A204.1 (cell line): ENCODE measurements around the gene CLDND2.

Source experiments
- FAIRE-seq: peaks from 2 replicates; lab custom pipeline; 2012; peaks lifted over from hg19 to GRCh38; lab: Jason Lieb, UNC

CLDND2 gene

DNA sequence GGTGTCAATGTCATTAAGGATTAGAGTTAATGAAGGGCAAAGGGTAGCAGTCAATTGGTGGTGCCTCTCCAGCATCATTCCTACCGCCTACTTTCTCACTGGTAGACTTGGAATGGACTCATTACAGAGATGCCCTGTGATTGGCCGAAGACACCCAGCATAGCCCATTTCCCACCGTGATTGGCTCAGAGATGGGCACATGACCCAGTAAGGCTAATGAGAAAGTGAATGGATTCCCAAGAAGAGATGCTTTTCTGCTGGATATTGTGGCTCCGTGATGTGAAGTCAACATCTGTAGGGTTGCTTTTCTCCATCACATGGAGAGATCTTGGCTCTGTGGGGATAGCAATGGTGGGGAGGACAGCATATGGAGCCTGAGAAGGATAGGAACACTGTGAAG is 38.4 kb downstream of the CLDND2 start:
- FAIRE-seq, result no peak

DNA sequence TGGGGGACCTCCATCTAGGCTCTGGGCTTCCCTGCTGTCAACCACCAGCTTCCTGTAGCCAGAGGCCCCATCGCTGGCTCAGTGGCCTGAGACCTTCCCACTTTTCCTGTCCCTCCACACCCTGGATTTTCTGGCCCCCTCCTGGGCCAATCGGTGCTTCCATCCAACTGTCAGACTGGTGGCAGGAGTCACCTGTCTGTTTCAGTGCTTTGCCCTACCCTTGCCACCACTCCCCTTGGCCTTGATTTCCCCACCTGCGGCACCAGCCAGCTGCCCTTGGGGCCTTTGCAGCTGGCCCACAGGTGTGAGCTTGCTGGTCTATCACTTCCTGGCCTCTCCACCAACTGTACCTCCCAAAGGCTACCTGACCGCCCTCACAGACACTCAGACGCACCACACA is 39.4 kb downstream of the CLDND2 start:
- FAIRE-seq, result no peak

DNA sequence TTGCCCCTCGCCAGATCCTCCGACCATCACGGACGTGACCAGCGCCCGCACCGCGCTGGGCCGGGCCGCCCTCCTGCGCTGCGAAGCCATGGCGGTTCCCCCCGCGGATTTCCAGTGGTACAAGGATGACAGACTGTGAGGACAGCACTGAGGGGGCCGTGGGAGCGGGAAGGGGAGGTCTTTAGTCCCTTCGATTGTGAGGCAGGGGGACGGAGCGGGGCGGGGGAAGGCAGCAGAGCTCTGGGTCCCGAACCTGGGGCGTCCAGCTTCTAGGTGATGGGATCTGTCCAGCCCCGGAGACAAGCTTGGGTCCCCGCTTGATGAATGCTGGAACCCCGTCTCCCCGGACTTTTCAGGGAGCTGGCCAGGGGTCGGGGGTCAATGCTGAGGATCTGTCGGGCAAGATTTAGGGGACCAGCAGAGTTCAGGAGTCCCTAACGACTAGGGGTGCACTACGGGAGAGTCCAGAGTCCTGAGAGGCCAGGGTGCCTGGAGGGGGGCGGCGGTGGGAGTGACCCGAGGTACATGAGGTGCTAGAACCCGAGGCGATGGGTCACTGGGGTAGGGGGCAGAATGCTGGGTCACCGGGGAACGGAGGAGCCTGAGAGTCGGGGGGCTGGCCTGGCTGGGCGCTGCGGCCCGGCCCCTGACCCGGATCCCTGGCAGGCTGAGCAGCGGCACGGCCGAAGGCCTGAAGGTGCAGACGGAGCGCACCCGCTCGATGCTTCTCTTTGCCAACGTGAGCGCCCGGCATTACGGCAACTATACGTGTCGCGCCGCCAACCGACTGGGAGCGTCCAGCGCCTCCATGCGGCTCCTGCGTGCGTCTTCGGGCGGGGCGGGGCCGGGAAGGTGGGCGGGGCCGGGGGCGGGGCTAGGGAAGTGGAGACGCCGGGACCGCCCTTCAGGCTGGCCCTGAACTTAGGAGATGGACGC is 41.5 kb downstream of the CLDND2 start:
- FAIRE-seq, result no peak

DNA sequence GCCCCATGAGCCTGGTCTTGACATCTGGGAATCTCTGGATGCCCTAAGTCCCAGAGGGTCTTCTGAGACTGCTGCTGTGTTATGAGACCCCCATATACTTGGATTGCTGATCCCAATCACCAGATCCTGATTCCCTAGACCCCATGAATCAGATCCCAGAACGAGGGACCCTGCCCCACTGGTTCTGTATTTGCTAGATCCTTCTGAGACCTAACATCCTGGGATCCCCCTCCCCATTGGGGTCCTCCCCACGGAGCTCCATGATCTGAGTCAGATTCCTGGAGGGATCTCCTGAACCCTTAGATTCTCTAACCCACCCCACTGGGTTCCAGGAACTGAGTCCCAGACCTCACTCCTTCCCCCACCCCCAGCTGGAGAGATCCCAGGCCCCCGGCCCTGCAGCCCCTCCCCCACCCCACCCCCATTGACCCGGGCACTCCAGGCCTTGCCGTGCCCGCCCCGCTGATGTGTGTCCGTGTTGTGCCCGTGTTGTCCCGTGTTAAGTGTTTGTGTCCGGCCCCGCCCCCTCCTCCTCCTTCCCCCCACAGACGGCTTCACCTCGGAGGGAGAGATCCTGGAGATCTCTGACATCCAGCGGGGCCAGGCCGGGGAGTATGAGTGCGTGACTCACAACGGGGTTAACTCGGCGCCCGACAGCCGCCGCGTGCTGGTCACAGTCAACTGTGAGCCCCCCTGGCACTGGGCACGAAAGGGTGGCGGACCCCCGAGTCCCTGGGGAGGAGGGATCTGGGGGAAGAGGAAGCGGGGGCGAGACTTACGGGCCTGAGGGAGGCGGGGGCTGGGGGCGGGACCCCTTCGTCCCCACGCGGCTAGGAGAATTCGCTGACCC is 42.4 kb downstream of the CLDND2 start:
- FAIRE-seq, result no peak

DNA sequence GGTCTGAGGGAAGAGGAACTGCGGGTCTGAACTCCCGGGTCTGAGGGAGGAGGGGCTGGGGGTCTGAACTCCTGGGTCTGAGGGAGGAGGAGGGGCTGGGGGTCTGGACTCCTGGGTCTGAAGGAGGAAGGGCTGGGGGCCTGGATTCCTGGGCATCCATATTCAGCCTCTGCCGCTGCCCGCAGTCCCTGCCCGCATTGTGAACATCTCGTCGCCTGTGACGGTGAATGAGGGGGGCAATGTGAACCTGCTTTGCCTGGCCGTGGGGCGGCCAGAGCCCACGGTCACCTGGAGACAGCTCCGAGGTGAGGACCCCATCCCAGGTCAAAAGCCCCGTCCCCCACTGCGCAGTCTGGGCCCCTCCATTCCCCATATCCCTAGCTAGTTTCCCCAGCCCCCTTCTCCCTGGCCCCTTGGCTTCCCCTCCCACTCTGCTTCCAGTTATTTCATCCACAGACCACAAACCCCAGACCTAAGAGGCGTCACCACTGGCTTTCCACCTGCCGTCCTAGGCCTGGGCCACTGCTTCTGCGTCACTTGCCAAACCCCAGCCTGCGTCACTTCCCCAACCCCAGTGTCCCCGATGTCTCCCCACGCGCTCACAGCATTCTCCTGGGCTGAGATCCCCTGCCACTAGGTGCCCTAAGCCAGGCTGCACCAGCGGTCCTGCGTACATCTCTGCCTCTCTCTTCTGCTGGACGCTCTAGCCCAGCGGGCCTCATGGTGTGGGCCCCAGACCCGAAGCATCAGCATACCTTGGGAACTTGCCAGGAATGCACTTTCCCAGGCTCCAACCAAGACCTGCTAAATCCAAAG is 43.4 kb downstream of the CLDND2 start:
- no peak for FAIRE-seq

DNA sequence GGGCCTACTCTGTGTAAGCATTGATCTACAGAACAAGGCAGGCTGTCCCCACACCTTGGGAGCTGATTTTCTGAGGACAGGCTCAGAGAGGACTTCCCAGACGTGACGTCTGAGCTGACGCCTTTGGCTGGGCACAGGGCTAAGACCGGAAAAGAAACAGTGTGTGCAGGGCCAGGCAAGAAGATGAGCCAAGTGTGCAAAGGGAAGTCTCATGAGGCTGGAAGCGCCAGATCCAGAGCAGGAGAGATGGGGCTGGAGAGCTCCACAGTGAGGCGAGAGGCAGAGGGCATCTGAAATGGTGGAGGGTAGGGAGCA is 44.7 kb downstream of the CLDND2 start:
- FAIRE-seq, result no peak

DNA sequence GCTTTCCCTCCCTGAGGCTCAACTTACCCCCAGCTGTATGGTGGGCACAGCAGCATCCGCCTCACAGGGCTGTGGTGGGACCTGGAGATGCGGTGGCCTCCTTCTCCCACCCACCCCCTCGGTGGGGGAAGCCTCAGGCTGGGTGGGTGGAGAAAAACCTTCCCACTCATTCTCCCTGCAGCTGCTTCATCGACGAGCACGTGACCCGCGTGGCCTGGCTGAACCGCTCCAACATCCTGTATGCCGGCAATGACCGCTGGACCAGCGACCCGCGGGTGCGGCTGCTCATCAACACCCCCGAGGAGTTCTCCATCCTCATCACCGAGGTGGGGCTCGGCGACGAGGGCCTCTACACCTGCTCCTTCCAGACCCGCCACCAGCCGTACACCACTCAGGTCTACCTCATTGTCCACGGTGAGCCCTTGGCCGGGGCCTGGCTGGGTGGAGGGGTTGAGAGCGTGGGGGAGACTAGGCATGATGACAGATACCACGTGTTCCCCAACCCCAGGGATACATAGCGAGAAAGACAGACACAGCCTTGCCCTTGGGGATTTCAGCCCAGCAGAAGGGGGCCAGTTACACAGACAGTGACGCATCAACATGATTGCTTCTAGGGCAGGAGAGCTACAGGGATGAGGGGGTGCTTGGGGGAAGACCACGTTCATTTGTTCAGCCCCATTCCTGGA is 45.2 kb downstream of the CLDND2 start:
- FAIRE-seq, result no peak

DNA sequence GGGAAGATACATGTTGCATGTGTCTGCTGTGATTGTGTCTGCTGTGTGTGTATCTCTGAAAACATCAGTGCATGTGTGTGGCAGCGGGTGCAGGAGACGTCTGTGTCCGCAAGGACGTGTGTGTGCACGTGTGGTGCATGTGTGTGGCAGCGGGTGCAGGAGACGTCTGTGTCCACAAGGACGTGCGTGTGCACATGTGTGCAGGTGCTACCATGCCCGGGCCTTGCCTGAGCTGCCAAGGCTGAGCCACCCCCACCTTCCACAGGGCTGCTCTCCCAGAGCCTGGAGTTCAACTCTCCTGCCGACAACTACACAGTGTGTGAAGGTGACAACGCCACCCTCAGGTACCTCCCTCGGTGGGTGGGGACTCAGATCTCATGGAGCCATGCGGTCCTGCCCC is 47.0 kb downstream of the CLDND2 start:
- FAIRE-seq, result no peak

DNA sequence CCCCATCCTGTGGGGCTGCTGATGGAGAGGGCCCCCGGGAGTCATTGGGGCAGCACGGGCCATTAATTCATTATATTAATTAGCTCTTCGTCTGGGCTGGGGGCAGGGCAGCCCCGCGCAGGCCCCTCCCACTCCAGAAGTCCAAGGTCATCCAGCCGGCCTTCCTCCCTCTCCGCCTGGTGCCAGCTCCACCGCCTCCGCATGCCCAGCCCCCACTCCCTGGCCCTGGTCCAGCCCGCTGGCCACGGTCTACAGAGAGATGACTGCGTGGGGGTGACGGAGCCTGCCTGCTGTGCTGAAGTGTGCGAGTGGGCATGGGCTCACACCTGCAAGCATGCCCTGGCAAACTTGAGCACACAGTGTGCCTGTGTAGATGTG is 48.5 kb downstream of the CLDND2 start:
- FAIRE-seq, result no peak

DNA sequence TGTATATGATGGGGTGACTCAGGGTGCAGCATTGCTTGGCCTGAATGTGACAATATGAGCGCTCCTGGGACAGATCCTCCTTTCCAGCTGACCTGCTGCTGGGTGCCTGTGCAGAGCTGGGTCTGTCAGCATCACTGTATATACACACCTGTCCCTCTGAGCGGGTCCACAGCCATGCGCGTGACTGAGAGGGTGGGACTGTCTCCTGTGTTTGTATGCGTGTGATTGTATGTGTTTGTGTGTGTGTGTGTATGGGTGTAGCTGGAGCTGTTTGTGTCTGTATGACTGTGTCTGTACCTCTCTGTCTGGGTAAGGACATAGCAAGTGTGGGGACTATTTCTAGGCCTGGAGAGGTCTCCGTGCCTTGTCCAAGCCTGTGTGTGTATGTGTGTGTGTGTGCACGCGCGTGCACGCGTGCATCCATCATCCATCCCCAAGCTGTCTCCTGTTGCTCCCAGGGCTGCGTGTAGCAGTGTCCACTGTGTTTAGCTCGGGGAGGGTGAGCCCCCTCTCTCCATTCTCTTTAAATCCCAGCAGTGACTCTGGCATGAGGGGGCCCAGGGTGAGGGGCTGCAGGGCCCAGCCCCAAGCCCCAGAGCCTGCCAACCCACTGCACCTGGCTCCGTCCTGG is 49.0 kb downstream of the CLDND2 start:
- no peak for FAIRE-seq

DNA sequence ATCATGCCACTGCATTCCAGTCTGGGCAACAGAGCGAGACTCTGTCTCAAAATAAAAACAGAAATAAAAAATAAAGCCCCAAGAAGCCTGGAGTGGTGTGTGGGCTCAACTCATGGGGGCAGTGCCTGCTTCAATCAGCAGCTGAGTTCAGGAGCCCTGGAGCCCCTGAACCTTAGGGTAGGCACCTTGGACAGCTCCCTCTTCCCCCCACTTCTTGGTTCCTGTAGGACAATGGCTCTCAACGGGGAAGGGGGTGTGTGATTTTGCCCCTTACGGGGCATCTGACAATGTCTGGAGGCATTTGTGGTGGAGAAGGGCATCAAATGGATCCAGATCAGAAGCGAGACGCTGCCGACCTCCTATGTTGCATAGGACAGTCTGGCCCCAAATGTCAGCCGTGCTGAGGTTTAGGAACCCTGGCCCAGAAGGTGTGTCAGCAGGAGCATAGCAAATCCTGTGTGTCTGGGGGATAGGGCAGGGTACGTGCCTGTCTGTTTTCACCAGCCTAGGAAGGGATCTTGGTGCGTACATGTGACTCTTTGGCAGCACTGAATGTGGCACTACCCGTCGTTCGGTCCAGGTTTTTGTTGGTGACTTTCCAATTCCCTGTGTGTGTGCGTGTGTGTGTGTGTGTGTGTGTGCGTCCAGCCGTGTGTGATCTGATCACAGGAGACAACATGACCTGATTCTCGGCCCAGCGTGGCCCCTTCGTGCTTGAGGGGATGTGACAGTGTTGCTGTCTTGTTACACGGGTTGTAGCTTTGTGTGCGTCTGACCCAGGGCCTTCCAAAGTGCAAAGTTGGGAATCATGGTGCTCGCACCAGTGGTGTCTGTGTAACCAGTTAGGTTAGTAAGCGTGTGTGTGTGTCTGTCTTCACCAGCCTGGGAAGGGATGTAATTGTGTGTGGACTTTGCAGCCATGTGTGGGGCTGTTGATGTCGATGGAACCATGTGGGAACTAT is 49.8 kb downstream of the CLDND2 start:
- no peak for FAIRE-seq

DNA sequence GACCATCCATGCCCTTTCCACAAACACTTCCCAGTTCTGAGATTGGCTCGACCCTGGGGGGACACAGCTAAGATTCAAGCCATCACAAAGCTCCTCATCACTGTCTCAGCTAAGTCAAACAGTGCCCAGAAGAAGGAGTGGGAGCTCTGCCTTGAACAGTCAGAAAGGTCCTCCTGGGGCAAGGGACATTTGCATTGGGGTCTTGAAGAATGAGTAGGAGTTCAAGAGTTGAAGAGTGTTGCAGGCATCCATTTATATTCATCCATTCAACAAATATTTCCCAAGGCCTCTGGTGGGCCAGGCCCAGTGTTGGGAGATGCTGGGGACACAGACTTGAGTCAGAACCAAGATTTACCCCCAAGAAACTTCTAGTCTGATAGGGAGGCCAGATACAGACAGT is 50.8 kb downstream of the CLDND2 start:
- no peak for FAIRE-seq

DNA sequence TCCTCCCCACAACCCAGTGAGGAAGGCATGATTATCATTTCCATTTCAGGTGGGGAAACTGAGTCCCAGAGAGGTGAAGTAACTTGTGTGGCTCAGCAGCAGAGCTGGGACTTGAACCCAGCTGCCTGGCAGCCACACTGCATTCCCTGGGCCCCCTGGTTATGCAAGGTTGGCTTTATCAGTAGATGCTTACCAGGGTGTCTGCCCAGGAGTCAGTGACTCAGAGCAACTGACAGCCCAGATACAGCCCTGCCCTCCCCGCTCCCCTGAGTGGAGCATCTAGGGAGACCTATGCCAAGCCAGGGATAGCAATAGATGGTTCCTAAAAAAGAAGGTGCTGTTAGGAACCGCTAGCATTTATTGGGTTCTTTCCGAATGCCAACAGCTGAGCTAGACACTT is 51.4 kb downstream of the CLDND2 start:
- no peak for FAIRE-seq
